D721Med (cell line): Measurements from ENCODE around the gene SNRPN.
"Not testable (repeated sequence)": the region's sequence is repeated elsewhere in the genome, so short reads cannot be mapped to it uniquely, and the experiment has no call there.

Experiments used
- DNase-seq: peaks from one replicate; pipeline ENCODE4 v3.0.0; 2011; ENCODE audit warnings: low spot score; ENCODE audit not compliant: insufficient read length
- FAIRE-seq: peaks from 2 replicates; lab custom pipeline; 2011; peaks lifted over from hg19 to GRCh38; lab: Jason Lieb, UNC
- TF ChIP-seq, protein P1 (sequence below): IDR thresholded peaks from 2 replicates; pipeline ENCODE4 v1.5.1; 2012; ENCODE audit warnings: mild to moderate bottlenecking, control low read depth; ENCODE audit not compliant: insufficient read depth; ENCODE audit errors: missing control alignments

The SNRPN gene

DNA sequence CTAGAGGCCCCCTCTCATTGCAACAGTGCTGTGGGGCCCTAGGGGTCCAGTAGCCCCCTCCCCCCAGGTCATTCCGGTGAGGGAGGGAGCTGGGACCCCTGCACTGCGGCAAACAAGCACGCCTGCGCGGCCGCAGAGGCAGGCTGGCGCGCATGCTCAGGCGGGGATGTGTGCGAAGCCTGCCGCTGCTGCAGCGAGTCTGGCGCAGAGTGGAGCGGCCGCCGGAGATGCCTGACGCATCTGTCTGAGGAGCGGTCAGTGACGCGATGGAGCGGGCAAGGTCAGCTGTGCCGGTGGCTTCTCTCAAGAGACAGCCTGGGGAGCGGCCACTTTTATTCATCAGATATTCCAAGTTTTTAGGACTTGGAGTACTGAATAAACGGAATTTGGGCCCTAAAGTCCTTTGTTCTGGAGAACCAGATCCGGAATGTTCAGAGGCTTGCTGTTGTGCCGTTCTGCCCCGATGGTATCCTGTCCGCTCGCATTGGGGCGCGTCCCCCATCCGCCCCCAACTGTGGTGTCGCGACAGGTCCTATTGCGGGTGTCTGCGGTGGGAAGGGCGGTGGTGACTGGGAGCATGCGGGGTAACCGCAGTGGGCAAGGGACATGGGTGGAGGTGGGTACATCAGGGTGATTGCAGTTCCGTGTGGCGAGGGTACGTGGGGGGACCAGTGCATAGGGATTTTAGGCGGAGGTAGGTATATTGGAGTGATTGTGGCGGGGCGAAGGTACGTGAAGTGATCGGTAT is at the start of gene SNRPN, which contains the start of gene SNURF:
Gene SNRPN (plus strand): TSS at position 205 of the 748 bp plus-strand sequence. CDS start 19,467 bp downstream, outside the sequence.
Gene SNURF (plus strand): TSS at position 205 of the 748 bp plus-strand sequence. CDS start 62 bp downstream, at position 267.
- no peak for FAIRE-seq
- TF ChIP-seq, protein P1, sequence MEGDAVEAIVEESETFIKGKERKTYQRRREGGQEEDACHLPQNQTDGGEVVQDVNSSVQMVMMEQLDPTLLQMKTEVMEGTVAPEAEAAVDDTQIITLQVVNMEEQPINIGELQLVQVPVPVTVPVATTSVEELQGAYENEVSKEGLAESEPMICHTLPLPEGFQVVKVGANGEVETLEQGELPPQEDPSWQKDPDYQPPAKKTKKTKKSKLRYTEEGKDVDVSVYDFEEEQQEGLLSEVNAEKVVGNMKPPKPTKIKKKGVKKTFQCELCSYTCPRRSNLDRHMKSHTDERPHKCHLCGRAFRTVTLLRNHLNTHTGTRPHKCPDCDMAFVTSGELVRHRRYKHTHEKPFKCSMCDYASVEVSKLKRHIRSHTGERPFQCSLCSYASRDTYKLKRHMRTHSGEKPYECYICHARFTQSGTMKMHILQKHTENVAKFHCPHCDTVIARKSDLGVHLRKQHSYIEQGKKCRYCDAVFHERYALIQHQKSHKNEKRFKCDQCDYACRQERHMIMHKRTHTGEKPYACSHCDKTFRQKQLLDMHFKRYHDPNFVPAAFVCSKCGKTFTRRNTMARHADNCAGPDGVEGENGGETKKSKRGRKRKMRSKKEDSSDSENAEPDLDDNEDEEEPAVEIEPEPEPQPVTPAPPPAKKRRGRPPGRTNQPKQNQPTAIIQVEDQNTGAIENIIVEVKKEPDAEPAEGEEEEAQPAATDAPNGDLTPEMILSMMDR = no peak
- no peak for DNase-seq

DNA sequence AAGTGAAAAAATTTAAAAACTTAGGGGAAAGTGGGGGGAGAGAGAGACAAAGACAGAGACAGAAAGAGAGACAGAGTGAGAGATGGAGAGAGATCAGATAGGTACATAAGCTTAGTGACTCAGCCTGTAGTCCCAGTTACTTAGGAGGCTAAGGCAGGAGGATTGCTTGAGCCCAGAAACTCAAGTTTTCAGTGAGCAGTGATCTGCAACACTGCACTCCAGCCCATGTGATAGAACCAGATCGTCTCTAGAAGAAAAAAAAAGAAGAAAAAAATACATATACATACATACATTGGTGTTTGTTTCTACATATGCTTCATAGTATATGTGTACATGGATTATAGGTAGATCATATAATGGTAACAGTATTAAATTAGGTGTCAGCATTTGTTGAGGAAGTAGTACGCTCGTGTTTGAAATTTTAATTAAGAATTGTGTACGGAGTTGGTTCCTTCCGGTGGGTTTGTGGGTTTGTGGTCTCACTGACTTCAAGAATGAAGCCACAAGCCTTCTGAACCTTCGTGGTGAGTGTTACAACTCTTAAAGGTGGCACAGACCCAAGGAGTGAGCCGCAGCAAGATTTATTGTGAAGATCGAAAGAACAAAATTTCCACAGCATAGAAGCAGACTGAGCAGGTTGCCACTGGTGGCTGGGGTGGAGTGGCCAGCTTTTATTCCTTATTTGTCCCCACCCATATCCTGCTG is 38.3 kb upstream of the SNRPN start:
- FAIRE-seq (no peak), DNase-seq (no peak)
- TF ChIP-seq, protein P1 = no peak

DNA sequence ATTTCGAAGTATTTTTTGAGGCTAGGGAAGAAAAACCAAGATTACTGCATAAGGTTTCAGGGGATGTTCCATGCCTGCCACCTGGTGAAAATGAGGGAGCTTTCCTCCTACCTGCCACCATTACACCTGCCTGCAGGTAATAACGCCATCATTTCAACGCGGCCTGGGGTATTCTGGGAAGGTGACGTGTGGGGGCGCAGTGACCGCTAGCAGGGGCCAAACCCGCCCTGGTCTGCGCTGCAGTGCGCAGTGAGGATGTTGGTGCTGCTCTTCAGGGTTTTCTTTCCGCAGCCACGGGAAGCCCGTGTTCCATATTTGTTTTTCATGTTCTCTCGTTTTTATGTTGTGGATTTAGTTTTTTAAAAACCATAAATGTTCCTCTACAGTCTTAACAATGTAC is 37.4 kb upstream of the SNRPN start:
- DNase-seq (no peak), FAIRE-seq (no peak)
- TF ChIP-seq, protein P1 = no peak

DNA sequence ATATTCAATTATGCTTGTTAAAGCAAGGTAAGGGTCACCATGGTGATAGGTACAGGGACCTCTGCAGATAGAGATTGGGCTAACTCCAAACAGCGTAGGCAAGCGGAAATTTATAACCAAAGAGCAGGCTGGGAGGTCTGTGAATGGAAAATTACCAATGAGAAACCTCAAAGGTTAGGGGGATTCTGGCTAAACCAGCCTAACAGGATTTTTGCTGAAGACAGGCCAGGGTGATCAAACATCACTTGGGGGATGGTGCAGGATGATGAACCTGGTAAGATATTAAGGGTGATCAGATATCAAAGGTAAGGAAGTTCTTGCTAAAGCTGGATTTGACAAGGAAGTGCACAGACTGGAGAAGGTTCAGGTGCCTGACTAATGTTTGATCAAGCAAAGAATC is 35.3 kb upstream of the SNRPN start:
- TF ChIP-seq, protein P1 = no peak
- no peak for FAIRE-seq
- DNase-seq = no peak

DNA sequence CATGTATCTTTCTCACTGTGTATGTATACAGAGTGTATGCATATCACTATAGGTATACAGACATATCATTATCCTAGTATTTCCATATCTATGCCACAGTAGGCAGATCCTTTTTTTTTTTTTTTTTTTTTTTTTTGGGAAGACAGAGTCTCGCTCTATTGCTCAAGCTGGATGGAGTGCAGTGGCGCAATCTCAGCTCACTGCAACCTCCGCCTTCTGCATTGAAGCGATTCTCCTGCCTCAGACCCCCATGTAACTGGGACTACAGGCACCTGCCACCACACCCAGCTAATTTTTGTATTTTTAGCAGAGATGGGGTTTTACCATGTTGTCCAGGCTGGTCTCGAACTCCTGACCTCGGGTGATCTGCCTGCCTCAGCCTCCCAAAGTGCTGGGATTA is 32.0 kb upstream of the SNRPN start:
- not testable (repeated sequence) for FAIRE-seq, DNase-seq

DNA sequence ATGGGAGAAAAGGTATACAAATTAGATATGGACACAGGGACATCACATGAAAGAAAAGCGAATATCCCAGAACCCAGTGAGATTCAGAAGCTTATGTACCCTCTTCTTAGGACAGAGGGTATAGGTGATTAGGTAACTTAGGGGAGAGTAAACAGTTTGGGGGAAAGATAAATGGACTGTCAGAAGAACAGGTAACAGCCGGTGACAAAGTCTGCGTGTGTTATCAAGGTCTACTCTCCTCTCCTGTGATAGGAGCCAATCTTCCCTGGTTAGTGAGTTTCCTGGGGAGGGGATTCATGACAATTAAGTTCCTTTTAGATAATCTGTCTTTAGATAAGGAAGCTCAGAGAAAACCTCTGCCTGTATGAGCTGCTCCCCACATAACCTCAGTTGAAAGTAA is 30.6 kb upstream of the SNRPN start:
- FAIRE-seq = no peak
- DNase-seq = no peak
- TF ChIP-seq, protein P1 = no peak

DNA sequence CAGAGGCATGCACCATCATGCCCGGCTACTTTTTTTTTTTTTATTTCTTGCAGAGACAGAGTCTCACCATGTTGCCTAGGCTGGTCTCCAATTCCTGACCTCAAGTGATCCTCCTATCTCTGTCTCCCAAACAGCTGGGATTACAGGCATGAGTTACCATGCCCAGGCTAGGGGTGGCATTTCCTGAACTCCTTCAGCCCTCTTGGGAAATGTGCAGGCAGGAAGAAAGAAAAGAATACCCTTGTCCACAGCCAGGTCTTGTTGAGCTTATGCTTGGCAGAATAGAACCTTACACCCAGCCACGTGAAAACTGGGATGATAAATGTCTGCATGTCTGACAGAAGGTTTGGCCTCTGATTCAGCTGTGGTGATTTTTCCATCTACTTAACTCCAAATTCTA is 30.2 kb upstream of the SNRPN start:
- no peak for FAIRE-seq
- TF ChIP-seq, protein P1 = no peak
- DNase-seq = no peak

DNA sequence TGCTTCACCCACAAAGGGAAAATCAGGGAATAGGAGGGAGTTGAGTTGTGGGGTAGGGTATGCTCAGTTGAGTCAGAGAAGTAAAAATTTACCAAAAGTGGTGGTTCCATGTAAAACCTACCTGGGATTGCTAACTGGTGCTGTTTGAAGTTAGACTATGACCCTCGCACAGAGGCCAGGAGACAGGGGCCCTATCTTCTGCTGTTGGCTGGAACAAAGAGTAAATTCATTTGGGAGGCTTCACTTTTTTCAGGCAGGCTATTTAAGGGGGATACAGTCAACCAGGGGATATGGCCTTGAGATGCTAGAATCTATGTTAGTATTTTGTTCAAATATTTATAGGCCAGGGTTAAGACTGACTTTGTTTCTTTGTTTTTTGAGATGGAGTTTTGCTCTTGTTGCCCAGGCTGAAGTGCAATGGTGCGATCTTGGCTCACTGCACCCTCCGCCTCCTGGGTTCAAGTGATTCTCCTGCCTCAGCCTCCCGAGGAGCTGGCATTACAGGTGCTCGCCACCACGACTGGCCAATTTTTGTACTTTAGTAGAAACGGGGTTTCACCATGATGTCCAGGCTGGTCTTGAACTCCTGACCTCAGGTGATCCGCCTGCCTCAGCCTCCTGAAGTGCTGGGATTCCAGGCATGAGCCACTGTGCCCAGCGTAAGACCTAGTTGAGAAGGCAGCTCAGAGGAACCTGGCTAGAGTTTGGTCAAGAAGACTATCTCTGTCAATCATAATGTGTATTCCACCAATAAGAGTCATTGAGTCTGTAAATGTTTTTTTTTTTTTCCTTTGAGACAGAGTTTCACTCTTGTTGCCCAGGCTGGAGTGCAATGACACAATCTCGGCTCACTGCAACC is 22.7 kb upstream of the SNRPN start:
- FAIRE-seq, DNase-seq: not testable (repeated sequence)
